HepG2 (cell line): ENCODE data around the gene ARHGAP21. TPM values are rescaled to one million over a fixed set of nuclear protein-coding genes. Genes with fewer than 3 reads are reported as not detected.

Experiments
- HNF4A ChIP-seq: sonication (generic); formaldehyde crosslinking; IDR thresholded peaks from 2 replicates; pipeline ENCODE4 v1.4.0; 2020; ENCODE audit warnings: missing genetic modification reagents
- KDM5A ChIP-seq: fragments of 200-600 bp; sonication (generic); IDR thresholded peaks from 2 replicates; pipeline ENCODE4 v1.7.0; 2018; ENCODE audit warnings: antibody characterized with exemption, mild to moderate bottlenecking, low read length, borderline replicate concordance
- MEIS1 ChIP-seq: sonication (generic); formaldehyde crosslinking; IDR thresholded peaks from 2 replicates; pipeline ENCODE4 v1.9.0; 2021; ENCODE audit warnings: mild to moderate bottlenecking, missing genetic modification reagents, moderate library complexity, borderline replicate concordance
- NFE2L1 ChIP-seq: sonication (generic); formaldehyde crosslinking; IDR thresholded peaks from 2 replicates; pipeline ENCODE4 v1.4.0; 2020; ENCODE audit warnings: missing genetic modification reagents, mild to moderate bottlenecking, borderline replicate concordance
- SIX4 ChIP-seq: sonication (generic); formaldehyde crosslinking; IDR thresholded peaks from 2 replicates; pipeline ENCODE4 v1.4.0; 2020; ENCODE audit warnings: missing genetic modification reagents
- SOX5 ChIP-seq: IDR thresholded peaks from 2 replicates; pipeline ENCODE4 v1.6.1; 2016; ENCODE audit warnings: borderline replicate concordance
- SOX6 ChIP-seq, 2 experiments: fragments of 450-650 bp in 1 of 2; sonication (generic) in 1 of 2; formaldehyde crosslinking in 1 of 2; IDR thresholded peaks; 2 replicates each; pipeline versions ENCODE4 v1.4.0 to v1.6.1; 2017 to 2020; ENCODE audit warnings: antibody characterized with exemption in 1 of 2, mild to moderate bottlenecking in 1 of 2, missing genetic modification reagents in 1 of 2
- SPEN ChIP-seq: sonication (generic); formaldehyde crosslinking; IDR thresholded peaks from 2 replicates; pipeline ENCODE4 v1.5.1; 2020; ENCODE audit warnings: low read depth, mild to moderate bottlenecking, missing genetic modification reagents
- ZNF136 ChIP-seq: sonication (generic); formaldehyde crosslinking; IDR thresholded peaks from 2 replicates; pipeline ENCODE4 v1.8.1; 2022; ENCODE audit warnings: low read depth, mild to moderate bottlenecking, moderate library complexity, missing genetic modification reagents
- ZNF317 ChIP-seq: sonication (generic); formaldehyde crosslinking; IDR thresholded peaks from 2 replicates; pipeline ENCODE4 v1.5.0; 2020; ENCODE audit warnings: mild to moderate bottlenecking, missing genetic modification reagents
- ZNF318 ChIP-seq: sonication (generic); formaldehyde crosslinking; IDR thresholded peaks from 2 replicates; pipeline ENCODE4 v1.4.0; 2020; ENCODE audit warnings: mild to moderate bottlenecking, missing genetic modification reagents
- ZNF414 ChIP-seq: sonication (generic); formaldehyde crosslinking; IDR thresholded peaks from 2 replicates; pipeline ENCODE4 v1.5.0; 2020; ENCODE audit warnings: missing genetic modification reagents
- ZNF44 ChIP-seq: sonication (generic); formaldehyde crosslinking; IDR thresholded peaks from 2 replicates; pipeline ENCODE4 v1.5.1; 2020; ENCODE audit warnings: mild to moderate bottlenecking, missing genetic modification reagents
- ZNF740 ChIP-seq: sonication (generic); formaldehyde crosslinking; IDR thresholded peaks from 2 replicates; pipeline ENCODE4 v1.4.0; 2020; ENCODE audit warnings: missing genetic modification reagents
- polyA plus RNA-seq, 8 experiments: library from polyadenylated mRNA; depleted of rRNA in 3 of 8; stranded (reverse) in 7 of 8; unstranded in 1 of 8; fragments of >200 nt; fragmentation: Illumina TruSeq in 4 of 8; extraction: Trizol in 4 of 8; gene quantifications; 2 replicates each; pipeline versions ENCODE4 v1.2.1 to v1.2.3, GENCODE V29; 2011 to 2016; ENCODE audit warnings: low read depth in 4 of 8, missing spikeins in 1 of 8, mixed read lengths in 1 of 8; ENCODE audit not compliant: insufficient read depth in 1 of 8
- total RNA-seq, 5 experiments: library from RNA; depleted of rRNA; stranded (reverse); fragments of >200 nt; fragmentation: Illumina TruSeq; extraction: Trizol; gene quantifications; 2 replicates each; pipeline ENCODE4 v1.2.3, GENCODE V29; 2016; ENCODE audit warnings: low read depth in 1 of 5
- TF ChIP-seq, protein P1 (sequence below): sonication (generic); formaldehyde crosslinking; IDR thresholded peaks from 2 replicates; pipeline ENCODE4 v1.5.1; 2020; ENCODE audit warnings: missing genetic modification reagents, mild to moderate bottlenecking, borderline replicate concordance
- TF ChIP-seq, protein P2 (sequence below): sonication (generic); formaldehyde crosslinking; IDR thresholded peaks from 2 replicates; pipeline ENCODE4 v1.5.1; 2020; ENCODE audit warnings: missing genetic modification reagents, mild to moderate bottlenecking, borderline replicate concordance

The ARHGAP21 gene
- total and polyA plus RNA-seq, 2 of the 13 experiments (the other 11 are each of a cell fraction or from before 2014, with no cell fraction given) = 23.9 to 26.6 TPM

GRCh38 chr10:24541239-24541753 is 182.4 kb downstream of the ARHGAP21 start (continued):
- no peak for TF ChIP-seq ZNF318 (CRISPR knock-in tag)
- 0 out of 2 replicates have a peak, but pooled peaks have one; percentile 59 for TF ChIP-seq ZNF414 (CRISPR knock-in tag)
- 0 out of 2 replicates have a peak, but pooled peaks have one; percentile 58 for TF ChIP-seq ZNF317
- TF ChIP-seq ZNF136 (CRISPR knock-in tag) = no peak
- no peak for TF ChIP-seq KDM5A
- TF ChIP-seq, protein P1, sequence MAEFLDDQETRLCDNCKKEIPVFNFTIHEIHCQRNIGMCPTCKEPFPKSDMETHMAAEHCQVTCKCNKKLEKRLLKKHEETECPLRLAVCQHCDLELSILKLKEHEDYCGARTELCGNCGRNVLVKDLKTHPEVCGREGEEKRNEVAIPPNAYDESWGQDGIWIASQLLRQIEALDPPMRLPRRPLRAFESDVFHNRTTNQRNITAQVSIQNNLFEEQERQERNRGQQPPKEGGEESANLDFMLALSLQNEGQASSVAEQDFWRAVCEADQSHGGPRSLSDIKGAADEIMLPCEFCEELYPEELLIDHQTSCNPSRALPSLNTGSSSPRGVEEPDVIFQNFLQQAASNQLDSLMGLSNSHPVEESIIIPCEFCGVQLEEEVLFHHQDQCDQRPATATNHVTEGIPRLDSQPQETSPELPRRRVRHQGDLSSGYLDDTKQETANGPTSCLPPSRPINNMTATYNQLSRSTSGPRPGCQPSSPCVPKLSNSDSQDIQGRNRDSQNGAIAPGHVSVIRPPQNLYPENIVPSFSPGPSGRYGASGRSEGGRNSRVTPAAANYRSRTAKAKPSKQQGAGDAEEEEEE = no peak
- no peak for TF ChIP-seq ZNF740 (CRISPR knock-in tag)
- TF ChIP-seq SPEN (CRISPR knock-in tag) = no peak
- peak; percentile 96 for TF ChIP-seq HNF4A (CRISPR knock-in tag)
- TF ChIP-seq MEIS1 (CRISPR knock-in tag) = no peak
- no peak for TF ChIP-seq SOX6 (IDR thresholded peaks at IDR 0.05)
- peak; percentile 97 for TF ChIP-seq SOX6 (CRISPR knock-in tag; IDR thresholded peaks at IDR 0.05)
- 0 out of 2 replicates have a peak, but pooled peaks have one; percentile 16 for TF ChIP-seq SIX4 (CRISPR knock-in tag)
- no peak for TF ChIP-seq NFE2L1 (CRISPR knock-in tag)
- peak; percentile 97 for TF ChIP-seq SOX5 (CRISPR knock-in tag)
- TF ChIP-seq ZNF44 (CRISPR knock-in tag) = no peak
- TF ChIP-seq, protein P2, sequence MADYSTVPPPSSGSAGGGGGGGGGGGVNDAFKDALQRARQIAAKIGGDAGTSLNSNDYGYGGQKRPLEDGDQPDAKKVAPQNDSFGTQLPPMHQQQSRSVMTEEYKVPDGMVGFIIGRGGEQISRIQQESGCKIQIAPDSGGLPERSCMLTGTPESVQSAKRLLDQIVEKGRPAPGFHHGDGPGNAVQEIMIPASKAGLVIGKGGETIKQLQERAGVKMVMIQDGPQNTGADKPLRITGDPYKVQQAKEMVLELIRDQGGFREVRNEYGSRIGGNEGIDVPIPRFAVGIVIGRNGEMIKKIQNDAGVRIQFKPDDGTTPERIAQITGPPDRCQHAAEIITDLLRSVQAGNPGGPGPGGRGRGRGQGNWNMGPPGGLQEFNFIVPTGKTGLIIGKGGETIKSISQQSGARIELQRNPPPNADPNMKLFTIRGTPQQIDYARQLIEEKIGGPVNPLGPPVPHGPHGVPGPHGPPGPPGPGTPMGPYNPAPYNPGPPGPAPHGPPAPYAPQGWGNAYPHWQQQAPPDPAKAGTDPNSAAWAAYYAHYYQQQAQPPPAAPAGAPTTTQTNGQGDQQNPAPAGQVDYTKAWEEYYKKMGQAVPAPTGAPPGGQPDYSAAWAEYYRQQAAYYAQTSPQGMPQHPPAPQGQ (CRISPR knock-in tag) = no peak
